NCI-H526 treated with DMSO at 0.1 percent for 48 hours (cell line): ENCODE data around the gene EFNA5.
A peak's percentile ranks its signal among the peaks of the same experiment; 100 is the strongest.

Experiments
- DNase-seq: peaks from one replicate; lab custom pipeline; 2025; lab: John Stamatoyannopoulos, UW

Gene EFNA5

GRCh38 chr5:107484281-107484680, 186.5 kb downstream of the EFNA5 start:
- no peak for DNase-seq

GRCh38 chr5:107483231-107484024, 187.3 kb downstream of the EFNA5 start:
- no peak for DNase-seq

DNA sequence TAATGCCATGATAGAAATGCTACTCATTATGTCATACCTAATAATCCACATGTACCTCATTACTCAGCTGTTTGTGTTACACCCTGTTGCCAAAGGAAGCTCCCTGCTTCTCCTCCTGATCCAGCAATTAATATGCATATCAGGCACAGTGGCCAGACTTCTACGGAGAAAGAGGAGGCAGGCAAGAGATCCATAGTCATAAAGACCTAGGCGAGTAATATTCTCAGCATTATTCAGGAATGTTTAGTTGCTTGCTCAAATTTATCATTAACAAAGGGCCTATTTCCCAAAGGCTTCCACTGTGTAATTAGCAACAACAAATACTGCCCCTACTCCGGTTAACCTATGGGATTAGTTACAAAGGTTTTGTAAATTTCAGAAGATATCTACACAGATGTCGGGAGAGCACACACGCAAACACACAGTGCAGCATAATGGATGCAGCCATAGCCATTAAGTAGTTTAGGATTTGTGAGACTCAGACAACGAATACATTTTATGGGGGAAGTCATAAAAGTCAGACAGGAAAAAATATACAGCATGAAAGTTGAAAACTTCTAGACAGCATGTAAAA, 192.6 kb downstream of the EFNA5 start:
- no peak for DNase-seq

DNA sequence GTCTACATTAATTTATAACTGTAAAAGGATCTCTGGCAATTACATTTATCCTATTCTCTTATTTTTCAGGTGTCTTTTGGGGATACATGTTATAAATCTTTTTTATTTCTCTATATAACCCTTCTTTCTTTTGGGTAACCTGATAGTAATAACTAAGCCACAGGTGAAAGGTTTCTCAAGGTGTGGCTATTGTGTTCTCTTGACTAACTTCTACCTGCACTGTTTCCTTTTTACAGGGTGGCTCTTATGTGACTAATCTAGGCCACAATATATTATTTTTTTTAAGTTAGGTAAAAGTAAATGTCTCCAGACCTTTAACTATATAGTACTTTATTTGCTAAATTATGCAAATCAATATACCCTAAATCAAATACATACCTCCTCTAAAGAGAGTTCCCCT, 193.2 kb downstream of the EFNA5 start:
- no peak for DNase-seq

DNA sequence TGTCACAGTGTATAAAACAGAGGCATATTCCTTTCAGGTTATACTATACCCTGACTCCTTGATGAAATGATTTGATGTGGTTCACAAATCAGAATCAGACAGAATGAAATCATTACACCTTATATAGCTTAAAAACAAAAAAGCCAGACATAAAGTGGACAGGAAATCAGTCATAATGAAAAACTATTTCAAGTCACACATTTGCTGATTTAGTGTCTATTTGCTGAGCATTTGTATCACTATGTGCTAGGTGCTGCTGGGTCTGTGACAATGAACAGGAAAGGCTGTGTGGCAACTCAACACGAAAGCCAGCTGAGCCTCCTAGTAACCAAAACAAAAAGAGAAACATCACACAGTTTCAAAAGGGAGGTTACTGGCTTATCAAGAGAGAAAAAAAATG, 194.0 kb downstream of the EFNA5 start:
- DNase-seq = no peak

DNA sequence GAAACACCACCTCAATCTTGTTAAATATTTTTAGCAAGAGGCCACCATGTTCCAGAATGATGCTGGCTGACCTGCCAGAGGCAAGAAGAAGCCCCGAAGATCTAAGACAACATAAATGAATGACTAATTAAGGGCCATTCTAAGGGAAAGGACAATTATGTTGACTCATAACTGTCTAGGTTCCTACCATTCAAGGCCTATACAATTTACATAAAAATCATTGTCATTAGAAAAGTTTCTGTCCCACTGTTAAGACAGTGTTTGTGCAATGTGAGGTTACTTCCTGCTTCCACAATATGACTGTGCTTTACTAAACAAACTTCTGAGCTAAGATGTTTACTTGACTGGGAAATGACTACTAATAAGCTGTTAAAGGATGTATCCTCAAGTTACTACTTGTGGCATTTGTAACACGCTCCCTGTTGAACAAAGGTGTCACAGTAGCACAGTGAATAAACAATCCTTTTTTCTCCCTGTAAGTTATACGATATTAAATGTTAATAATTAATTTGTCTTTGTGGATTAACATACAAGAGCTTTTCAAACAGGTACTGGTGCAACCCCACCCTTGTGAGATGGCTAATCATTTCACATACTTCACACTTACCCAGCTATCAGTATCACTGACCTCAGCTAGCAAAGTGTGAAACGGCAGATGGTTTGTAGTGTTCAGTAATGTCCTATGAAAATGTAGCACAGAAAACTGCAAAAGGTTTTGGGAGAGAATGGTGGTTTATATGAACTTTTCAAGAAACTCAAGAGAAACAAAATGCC, 195.8 kb downstream of the EFNA5 start:
- DNase-seq = no peak

- DNase-seq = no peak
Observed at GRCh38 chr5:107474361-107474715, 196.4 kb downstream of the EFNA5 start.

GRCh38 chr5:107472620-107473064, 198.1 kb downstream of the EFNA5 start:
- peak; percentile 79 for DNase-seq

- no peak for DNase-seq
Observed at GRCh38 chr5:107470295-107470582, 200.5 kb downstream of the EFNA5 start.

DNA sequence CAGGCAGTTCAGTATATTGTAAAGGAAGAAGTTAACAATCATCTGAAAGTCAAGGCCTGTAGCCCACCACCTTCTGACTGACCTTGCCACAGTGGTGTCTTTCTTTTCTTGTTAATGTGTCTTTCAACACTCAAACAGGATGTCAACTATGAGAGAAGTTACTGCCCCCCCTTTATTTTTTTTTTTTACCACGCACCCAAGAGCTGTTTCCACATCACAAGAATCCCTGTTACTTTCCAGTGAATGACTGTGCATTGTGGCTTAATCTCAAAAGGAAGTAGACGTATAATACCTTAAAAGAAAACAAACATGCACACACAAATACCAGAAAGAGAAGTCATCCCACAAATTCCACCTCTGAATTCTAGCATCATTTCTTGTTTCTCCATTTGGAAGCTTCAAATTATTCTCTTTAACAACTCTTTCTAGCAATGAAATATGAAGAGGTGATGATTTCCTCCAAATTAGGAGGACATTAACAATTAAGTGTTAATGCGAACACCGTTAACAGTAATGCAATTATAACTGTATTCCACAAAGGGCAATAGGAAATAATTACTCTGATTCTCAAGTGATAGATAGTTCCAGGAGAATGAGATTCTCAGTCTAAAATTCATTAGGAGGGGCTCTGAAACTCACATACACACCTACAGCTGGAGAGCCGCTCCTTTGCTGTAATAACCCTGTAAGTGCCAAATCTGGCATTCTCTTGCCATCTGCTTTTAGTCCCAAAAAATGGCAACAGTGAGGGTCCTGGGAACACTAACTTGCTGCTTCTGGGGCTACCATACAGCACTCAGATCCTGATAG, 201.0 kb downstream of the EFNA5 start:
- DNase-seq = no peak

DNA sequence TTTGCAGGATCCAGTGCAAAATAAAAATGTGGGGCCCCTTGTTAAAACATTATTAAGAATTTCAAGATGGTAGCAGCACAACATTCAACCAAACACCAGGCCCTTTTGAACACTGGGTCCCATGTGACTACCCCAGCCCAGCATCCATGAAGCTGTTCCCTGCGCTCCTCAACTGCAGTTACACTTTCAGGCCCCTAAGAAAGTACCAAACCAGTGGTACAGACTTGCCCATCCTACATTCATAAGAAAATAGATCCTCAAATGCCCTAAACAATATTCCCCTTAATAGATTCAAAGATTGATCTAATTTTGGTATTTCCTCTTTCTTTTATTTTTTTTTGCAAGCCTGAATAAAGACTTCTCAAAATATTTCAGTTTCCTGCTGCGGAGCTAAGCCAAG, 201.7 kb downstream of the EFNA5 start:
- DNase-seq = no peak

DNA sequence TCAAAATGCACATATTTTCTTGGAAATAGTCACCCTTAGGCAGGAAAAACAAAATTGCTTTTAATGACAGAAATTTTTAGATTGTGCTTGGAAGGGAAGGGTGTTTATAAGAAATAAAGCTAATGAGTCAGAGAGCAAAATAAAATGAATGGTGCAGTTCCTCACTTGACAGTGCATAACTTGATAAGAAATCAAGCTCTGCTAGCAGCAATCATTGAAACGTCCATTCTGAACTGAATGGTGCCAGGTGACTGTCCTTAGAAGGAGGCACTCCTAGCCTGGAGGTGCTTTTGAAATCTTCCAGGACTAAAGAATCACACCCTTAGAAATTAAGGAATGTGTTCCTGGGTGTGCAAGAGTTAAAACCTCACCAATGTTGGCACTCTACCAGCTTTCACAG, 202.5 kb downstream of the EFNA5 start:
- no peak for DNase-seq

DNA sequence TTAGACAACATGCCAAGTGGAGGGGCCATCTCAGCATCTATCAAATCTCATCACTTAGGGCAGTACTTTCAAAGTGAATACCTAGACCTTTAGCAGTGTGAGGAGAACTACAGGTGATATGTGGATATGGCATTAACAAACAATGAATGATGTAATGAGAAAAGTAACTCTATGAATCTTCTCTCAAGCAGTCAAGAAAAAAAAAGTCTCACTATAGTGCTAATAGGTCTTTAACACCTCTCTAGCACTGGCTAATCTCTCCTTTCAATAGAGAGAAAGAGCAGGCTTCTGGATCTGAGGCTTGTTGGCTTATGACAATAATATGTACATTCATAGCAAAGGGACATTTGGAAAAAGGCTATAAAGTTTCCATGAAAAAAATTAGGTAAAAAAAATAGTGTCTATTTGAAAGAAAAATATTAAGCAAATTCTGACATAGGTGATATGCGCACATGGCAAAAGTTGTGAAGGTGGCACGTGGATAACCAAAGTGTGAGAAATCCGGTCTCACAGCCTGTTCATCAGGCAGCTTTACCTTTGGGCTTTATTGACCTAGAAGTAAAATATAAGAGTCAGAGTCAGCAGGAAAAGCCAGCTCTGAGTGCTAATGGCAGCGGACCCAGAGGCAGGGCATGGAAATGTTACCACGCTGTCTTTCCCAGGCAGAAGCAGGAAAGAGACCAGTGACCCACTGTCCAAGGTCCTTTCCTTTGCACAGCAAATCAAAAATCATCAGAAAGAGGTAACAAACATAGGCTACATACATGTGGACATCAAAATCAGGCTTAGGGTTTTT, 203.4 kb downstream of the EFNA5 start:
- DNase-seq = no peak

GRCh38 chr5:107466233-107466769, 204.4 kb downstream of the EFNA5 start:
- no peak for DNase-seq

DNA sequence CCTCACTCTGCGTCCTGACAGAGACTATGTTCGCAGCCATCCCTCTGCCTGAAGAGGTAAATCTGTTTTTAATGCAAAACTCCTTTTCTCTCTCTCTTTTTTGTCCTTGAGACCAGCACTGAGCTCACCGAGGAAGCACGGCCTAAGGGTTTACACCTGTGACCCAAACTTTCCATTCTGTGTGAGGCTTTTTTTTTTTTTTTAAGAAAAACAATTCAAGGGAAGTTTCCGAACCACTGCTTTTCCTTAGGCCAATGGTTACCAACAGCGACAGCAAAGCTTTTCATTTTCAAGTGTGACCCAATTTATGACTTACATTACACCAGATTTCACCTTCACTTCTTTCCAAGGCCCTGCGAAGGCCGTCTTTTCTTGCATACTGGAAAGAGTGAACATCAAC, 205.9 kb downstream of the EFNA5 start:
- no peak for DNase-seq

- DNase-seq = no peak
Observed at GRCh38 chr5:107464416-107464815, 206.3 kb downstream of the EFNA5 start.

DNA sequence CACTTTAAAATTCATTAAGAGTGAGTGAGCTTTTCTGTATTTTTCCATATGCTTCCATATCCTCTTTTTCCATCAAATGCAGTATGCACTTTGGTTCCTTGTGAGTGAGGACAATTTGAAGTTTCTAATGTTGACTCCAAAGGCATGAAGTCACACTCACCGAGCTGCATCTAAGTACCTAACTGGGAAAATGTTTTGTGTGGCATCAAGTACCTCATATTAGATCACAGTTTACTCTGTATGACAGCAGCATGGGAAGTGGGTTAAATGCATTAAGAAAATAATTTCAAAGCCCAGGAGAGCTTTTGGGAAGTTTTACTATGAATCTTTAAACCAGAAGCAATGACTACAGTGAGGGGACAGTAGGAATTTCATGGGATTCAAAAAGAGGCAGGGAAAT, 207.0 kb downstream of the EFNA5 start:
- DNase-seq = no peak

GRCh38 chr5:107461770-107462169, 209.0 kb downstream of the EFNA5 start:
- DNase-seq = no peak

GRCh38 chr5:107460789-107461188, 209.9 kb downstream of the EFNA5 start:
- DNase-seq = peak; percentile 80

DNA sequence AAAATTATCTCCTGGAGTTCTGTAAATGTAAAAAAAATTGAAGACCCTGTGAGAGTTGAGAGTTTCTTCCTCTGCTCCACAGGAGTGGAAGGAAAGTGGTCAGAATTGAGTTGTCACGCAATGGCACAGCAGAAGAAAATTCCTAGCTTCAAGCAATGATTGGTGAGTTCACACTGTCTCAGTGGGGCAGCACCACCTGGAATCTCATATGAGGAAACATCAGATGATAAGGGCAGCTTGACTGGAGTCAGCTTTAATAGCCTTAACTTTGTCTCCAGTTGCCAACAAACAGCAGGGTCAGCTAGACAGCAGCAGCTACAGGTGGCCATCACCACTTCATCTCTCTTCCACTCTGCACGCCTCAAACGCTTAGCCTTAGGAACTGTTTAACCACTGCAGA, 211.1 kb downstream of the EFNA5 start:
- no peak for DNase-seq

DNA sequence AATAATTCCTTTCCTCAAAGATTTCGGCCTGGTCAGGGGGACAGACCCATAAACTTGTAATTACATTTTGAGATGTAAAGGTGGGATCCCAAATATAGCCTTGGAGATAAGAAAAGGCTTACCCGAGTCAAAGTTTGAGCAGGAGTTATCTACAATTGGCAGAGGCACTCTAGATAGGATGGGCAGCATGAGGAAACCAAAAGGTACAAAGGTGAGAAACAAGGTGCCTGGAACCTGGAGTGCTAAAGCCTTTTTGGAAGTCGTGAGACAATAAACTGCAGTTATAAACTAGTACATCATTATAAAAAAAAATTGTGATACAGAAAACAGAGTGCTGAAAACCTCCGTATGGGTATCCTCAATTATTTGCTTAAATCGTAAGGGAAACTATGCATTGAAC, 212.4 kb downstream of the EFNA5 start:
- no peak for DNase-seq
